ENCODE results near the gene IQGAP2. TPM values are rescaled to one million over a fixed set of nuclear protein-coding genes. Genes with fewer than 3 reads are reported as not detected.
"Not testable (repeated sequence)": the region's sequence is repeated elsewhere in the genome, so short reads cannot be mapped to it uniquely, and the experiment has no call there.

Gene IQGAP2
- total RNA-seq, 1 donor from 2014 or later: not detected

DNA sequence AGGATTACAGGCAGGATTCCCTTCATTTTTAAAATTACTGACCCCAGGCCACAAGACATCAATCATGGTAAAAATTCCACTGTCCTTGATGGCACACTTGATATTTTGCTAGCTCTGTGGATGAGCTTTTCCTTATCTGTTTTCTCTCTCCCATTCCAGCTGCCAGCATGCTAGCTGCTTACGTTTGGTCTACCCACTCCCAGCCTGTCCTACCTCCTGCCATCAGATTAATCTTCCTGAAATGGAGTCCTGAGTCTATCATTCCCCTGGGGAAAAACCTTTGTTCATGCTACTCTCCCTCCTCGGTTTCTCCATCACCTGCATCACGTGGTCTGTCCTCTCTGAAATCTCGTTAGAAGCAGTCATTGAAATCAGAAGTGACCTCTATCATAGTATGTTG, 111.2 kb downstream of the IQGAP2 start:
- H3K27me3 ChIP-seq (ENCODE audit: control insufficient read depth, insufficient read depth, low read length): no peaks in the 10 kb centered on the region
- no peak for FAIRE-seq
- no peak for DNase-seq (ENCODE audit: low read depth)
- H3K4me3 ChIP-seq (ENCODE audit: low read depth, low read length): no peak overlapping the region
- TF ChIP-seq, protein P1, sequence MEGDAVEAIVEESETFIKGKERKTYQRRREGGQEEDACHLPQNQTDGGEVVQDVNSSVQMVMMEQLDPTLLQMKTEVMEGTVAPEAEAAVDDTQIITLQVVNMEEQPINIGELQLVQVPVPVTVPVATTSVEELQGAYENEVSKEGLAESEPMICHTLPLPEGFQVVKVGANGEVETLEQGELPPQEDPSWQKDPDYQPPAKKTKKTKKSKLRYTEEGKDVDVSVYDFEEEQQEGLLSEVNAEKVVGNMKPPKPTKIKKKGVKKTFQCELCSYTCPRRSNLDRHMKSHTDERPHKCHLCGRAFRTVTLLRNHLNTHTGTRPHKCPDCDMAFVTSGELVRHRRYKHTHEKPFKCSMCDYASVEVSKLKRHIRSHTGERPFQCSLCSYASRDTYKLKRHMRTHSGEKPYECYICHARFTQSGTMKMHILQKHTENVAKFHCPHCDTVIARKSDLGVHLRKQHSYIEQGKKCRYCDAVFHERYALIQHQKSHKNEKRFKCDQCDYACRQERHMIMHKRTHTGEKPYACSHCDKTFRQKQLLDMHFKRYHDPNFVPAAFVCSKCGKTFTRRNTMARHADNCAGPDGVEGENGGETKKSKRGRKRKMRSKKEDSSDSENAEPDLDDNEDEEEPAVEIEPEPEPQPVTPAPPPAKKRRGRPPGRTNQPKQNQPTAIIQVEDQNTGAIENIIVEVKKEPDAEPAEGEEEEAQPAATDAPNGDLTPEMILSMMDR (IDR thresholded peaks at IDR 0.05; ENCODE audit: insufficient read depth, low read length, severe bottlenecking): no peak
- H3K36me3 ChIP-seq (ENCODE audit: control insufficient read depth, insufficient read depth, low read length): no peaks in the 10 kb centered on the region

DNA sequence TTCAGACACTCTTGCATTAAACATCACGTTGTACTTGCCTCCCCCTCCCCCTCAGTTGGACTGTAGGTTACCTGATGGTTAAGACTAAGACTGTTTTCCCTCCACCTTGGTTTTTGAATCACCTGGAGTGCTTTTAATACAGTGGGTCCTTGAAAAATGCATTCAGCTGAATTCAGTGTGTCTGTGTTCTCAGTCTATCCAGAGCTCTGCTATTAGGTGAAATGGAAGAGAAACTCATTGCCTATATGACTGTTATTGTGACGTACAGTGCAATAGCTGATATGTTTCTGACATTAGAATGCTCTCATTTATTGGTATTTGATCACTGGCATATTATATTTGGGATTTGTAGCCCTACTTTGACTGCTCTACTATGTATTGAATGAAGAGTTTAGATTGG, 111.6 kb downstream of the IQGAP2 start:
- TF ChIP-seq, protein P1 (IDR thresholded peaks at IDR 0.05; ENCODE audit: insufficient read depth, low read length, severe bottlenecking): no peak
- Histone ChIP-seq H3K27me3 (ENCODE audit: control insufficient read depth, insufficient read depth, low read length) (no peaks in the 10 kb centered on the region), H3K4me3 (ENCODE audit: low read depth, low read length) (no peak overlapping the region), H3K36me3 (ENCODE audit: control insufficient read depth, insufficient read depth, low read length) (no peaks in the 10 kb centered on the region)
- no peak for DNase-seq (ENCODE audit: low read depth)
- no peak for FAIRE-seq

DNA sequence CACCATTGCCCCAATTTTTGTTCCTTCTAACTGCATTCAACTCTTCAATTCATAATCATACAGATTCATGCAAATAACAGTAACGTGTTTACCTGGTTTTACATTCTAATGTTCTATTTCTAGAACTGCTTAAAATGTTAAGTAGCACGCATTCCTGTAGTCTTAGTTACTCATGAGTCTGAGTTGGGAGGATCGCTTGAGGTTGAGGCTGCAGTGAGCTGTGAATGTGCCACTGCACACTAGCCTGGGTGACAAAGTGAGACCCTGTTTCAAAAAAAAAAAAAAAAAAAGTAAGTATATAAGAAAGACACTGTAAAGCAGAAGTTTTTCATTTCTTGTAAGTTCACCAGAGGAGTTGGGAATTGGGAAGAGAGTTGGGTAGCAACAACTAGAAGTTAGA, 114.2 kb downstream of the IQGAP2 start:
- H3K4me3 ChIP-seq (ENCODE audit: low read depth, low read length): no peak overlapping the region
- H3K27me3 ChIP-seq (ENCODE audit: control insufficient read depth, insufficient read depth, low read length): no peaks in the 10 kb centered on the region
- TF ChIP-seq, protein P1 (IDR thresholded peaks at IDR 0.05; ENCODE audit: insufficient read depth, low read length, severe bottlenecking): no peak
- H3K36me3 ChIP-seq (ENCODE audit: control insufficient read depth, insufficient read depth, low read length): no peaks in the 10 kb centered on the region
- FAIRE-seq (no peak), DNase-seq (ENCODE audit: low read depth) (no peak)

DNA sequence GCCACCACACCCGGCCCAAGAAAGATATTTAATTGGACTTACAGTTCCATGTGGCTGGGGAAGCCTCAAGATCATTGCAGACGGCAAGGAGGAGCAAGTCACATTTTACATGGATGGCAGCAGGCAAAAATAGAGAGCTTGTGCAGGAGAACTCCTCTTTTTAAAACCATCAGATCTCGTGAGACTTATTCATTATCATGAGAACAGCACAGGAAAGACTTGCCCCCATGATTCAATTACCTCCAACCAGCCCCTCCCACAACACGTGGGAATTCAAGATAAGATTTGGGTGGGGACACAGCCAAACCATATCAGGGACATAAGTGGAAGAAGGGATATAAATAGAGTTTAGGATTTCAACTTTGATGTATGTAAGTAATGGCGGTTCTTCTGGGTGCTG, 115.2 kb downstream of the IQGAP2 start:
- H3K36me3 ChIP-seq (ENCODE audit: control insufficient read depth, insufficient read depth, low read length); H3K4me3 ChIP-seq (ENCODE audit: low read depth, low read length); FAIRE-seq; H3K27me3 ChIP-seq (ENCODE audit: control insufficient read depth, insufficient read depth, low read length); DNase-seq (ENCODE audit: low read depth): not testable (repeated sequence)

DNA sequence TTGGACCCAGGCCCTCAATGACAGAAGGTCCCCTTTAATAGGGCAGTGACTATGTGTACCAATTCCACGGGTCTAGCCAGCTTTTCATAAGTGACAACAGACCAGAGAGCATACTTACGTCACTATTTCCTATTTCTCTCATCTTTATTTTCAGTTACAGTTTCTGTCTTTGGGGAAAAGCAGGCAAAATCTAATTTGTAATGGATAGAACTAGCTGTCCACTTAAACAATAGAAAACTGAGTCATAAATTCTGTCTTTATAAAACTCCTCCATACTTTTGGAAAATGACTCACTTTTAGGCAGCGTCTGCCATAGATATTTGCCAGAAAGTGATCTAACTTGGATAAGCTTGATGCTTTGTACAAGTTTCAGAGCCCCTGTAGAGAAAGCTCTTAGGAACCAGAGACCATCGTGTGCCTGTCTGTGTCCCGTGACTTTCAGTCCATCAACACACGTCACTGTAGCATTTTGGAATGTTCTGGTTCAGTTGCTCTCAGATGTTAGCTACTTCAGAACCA, 118.2 kb downstream of the IQGAP2 start:
- Histone ChIP-seq H3K36me3 (ENCODE audit: control insufficient read depth, insufficient read depth, low read length) (no peaks in the 10 kb centered on the region), H3K27me3 (ENCODE audit: control insufficient read depth, insufficient read depth, low read length) (no peaks in the 10 kb centered on the region), H3K4me3 (ENCODE audit: low read depth, low read length) (no peak overlapping the region)
- TF ChIP-seq, protein P1 (IDR thresholded peaks at IDR 0.05; ENCODE audit: insufficient read depth, low read length, severe bottlenecking): no peak
- DNase-seq (ENCODE audit: low read depth): peak; percentile 59
- no peak for FAIRE-seq

DNA sequence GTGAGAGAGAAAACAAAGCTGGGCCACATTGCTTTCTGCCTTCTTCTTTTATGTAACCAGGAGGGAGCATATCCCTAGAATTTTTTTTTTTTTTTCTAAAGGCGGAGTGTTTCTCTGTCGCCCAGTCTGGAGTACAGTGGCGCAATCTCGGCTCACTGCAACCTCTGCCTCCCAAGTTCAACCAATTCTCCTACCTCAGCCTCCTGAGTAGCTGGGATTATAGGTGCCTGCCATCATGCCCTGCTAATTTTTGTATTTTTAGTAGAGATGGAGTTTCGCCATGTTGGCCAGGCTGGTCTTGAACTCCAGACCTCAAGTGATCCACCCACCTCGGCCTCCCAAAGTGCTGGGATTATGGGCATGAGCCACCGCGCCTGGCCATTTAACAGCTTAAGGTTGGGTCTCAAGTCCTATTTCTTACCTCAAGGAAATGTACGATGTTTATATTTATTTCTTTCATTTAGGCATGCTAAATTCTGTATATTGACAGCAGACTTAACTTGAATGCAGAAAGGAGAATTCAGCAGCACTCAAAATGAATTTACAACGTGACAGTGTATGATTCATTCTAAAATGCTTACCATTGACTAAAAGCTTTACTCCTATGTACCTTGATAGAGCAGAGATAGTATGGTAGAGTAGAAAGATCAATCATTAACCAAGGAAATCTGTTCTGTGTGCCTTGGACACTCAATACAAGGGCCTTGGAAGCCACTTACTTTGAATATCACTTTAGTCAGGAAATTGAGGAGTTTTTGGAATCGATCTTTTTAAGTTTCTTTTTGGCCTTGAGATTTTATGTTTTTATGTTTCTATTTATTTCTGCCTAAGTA, 119.2 kb downstream of the IQGAP2 start:
- H3K27me3 ChIP-seq (ENCODE audit: control insufficient read depth, insufficient read depth, low read length): no peaks in the 10 kb centered on the region
- FAIRE-seq (no peak), DNase-seq (ENCODE audit: low read depth) (no peak)
- H3K36me3 ChIP-seq (ENCODE audit: control insufficient read depth, insufficient read depth, low read length): no peaks in the 10 kb centered on the region
- TF ChIP-seq, protein P1 (IDR thresholded peaks at IDR 0.05; ENCODE audit: insufficient read depth, low read length, severe bottlenecking): no peak
- no peak overlapping the region for H3K4me3 ChIP-seq (ENCODE audit: low read depth, low read length)
